Measurements from ENCODE around the gene PDE4B.
A peak's percentile ranks its signal among the peaks of the same experiment; 100 is the strongest.

PDE4B gene

DNA sequence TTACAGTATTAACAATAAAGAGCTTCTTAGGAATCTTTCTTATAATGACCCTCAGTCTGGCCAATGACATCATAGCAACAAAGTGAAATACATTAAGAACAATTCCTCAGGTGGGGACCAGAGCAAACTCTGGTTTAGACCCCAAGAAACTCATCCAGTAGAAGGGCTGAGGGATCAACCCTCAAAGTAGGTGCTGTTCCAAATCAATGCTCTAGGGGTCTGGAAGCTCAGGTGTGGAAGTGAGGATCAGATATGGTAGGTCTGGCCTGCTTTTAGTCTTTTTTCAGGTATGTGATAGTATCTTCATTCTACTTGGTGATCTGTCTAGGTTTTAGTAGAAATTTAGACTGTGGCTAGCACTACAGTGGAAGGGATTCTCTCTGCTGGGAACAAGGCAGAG lies 291.7 kb downstream of the PDE4B start:
- Histone ChIP-seq H3K36me3 (ENCODE audit: insufficient read depth, low read length) (no peaks in the 10 kb centered on the region), H3K4me1 (ENCODE audit: insufficient read depth, low read length, poor library complexity, severe bottlenecking) (no peaks in the 10 kb centered on the region), H3K9ac (ENCODE audit: low read depth, low read length, poor library complexity, severe bottlenecking) (no peak overlapping the region), H3K4me2 (ENCODE audit: low read depth, low read length, poor library complexity, severe bottlenecking) (no peak overlapping the region), H3K4me3 (ENCODE audit: low read length, poor library complexity, severe bottlenecking) (no peak overlapping the region), H3F3A (ENCODE audit: low read depth) (no peaks in the 10 kb centered on the region), H4K20me1 (ENCODE audit: insufficient read depth, low read length, poor library complexity, severe bottlenecking) (no peaks in the 10 kb centered on the region), H3K79me2 (ENCODE audit: insufficient read depth, low read length) (no peaks in the 10 kb centered on the region), H3K9me3 (ENCODE audit: insufficient read depth, low read depth, low read length) (no peaks in the 10 kb centered on the region), H3K27me3 (ENCODE audit: insufficient read depth, low read length, poor library complexity, severe bottlenecking) (no peaks in the 10 kb centered on the region), H2AFZ (ENCODE audit: low read length) (no peak overlapping the region), H3K9me2 (replicated peaks; ENCODE audit: low read depth, low read length) (no peaks in the 10 kb centered on the region)
- TF ChIP-seq, protein P1, sequence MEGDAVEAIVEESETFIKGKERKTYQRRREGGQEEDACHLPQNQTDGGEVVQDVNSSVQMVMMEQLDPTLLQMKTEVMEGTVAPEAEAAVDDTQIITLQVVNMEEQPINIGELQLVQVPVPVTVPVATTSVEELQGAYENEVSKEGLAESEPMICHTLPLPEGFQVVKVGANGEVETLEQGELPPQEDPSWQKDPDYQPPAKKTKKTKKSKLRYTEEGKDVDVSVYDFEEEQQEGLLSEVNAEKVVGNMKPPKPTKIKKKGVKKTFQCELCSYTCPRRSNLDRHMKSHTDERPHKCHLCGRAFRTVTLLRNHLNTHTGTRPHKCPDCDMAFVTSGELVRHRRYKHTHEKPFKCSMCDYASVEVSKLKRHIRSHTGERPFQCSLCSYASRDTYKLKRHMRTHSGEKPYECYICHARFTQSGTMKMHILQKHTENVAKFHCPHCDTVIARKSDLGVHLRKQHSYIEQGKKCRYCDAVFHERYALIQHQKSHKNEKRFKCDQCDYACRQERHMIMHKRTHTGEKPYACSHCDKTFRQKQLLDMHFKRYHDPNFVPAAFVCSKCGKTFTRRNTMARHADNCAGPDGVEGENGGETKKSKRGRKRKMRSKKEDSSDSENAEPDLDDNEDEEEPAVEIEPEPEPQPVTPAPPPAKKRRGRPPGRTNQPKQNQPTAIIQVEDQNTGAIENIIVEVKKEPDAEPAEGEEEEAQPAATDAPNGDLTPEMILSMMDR (conservative IDR thresholded peaks at IDR 0.05; ENCODE audit: low read length) = peak; percentile 44
- TF ChIP-seq EZH2phosphoT487 (IDR thresholded peaks at IDR 0.05; ENCODE audit: borderline replicate concordance) = no peak

DNA sequence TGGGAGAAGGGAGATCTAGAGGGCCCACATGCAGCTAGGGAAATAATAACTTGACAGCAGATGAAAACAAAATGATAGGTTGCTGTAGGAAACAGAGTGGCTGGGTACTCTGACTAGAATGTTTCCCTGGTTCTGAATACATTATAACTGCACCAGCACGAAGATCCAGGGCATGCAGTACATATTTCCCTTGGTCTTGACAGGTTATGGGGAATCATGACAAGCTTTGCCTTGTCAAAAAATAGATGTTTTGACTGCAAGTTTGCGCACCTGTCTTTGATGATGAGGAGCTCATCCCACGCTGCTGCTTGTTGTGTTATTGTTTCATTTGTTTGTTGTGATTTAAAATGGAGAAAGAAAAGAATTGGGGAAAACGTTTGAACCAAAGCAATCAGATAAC lies 292.9 kb downstream of the PDE4B start:
- H3K4me3 ChIP-seq (ENCODE audit: low read length, poor library complexity, severe bottlenecking) = no peak overlapping the region
- TF ChIP-seq EZH2phosphoT487 (IDR thresholded peaks at IDR 0.05; ENCODE audit: borderline replicate concordance) = no peak
- TF ChIP-seq, protein P1 (conservative IDR thresholded peaks at IDR 0.05; ENCODE audit: low read length) = no peak
- no peaks in the 10 kb centered on the region for H3K36me3 ChIP-seq (ENCODE audit: insufficient read depth, low read length)

DNA sequence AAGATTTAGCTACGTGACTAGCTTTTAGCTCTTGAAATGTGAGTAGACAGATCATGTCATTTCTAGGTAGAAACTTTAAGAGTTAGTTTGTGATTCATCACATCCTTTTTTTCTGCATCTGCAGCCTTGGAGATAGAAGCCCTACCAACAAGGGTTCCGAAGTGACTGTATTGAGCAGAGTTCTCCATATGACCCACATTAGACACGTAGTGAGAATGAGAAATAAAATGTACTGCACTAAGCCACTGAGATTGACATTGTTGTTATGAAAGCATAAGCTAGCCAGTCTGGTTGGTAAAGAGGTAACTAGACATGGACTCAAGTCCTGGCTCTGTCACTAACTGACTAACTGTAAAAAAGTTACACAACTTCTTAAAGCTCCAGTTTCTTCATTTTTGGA lies 296.1 kb downstream of the PDE4B start:
- Histone ChIP-seq H3K27me3 (ENCODE audit: insufficient read depth, low read length, poor library complexity, severe bottlenecking) (no peaks in the 10 kb centered on the region), H3K9me3 (ENCODE audit: insufficient read depth, low read depth, low read length) (no peaks in the 10 kb centered on the region), H3K9me2 (replicated peaks; ENCODE audit: low read depth, low read length) (no peaks in the 10 kb centered on the region), H3K9ac (ENCODE audit: low read depth, low read length, poor library complexity, severe bottlenecking) (no peak overlapping the region), H3K79me2 (ENCODE audit: insufficient read depth, low read length) (no peaks in the 10 kb centered on the region), H3K4me2 (ENCODE audit: low read depth, low read length, poor library complexity, severe bottlenecking) (no peak overlapping the region), H3K4me3 (ENCODE audit: low read length, poor library complexity, severe bottlenecking) (no peak overlapping the region), H3K36me3 (ENCODE audit: insufficient read depth, low read length) (no peaks in the 10 kb centered on the region), H3K4me1 (ENCODE audit: insufficient read depth, low read length, poor library complexity, severe bottlenecking) (peaks cover 18% of the 10 kb centered on the region), H3F3A (ENCODE audit: low read depth) (no peaks in the 10 kb centered on the region), H4K20me1 (ENCODE audit: insufficient read depth, low read length, poor library complexity, severe bottlenecking) (no peaks in the 10 kb centered on the region), H2AFZ (ENCODE audit: low read length) (no peak overlapping the region)
- no peak for TF ChIP-seq EZH2phosphoT487 (IDR thresholded peaks at IDR 0.05; ENCODE audit: borderline replicate concordance)
- TF ChIP-seq, protein P1 (conservative IDR thresholded peaks at IDR 0.05; ENCODE audit: low read length) = no peak

More for the DNA sequence above, 292.9 kb downstream of the PDE4B start:
- H3K9me3 ChIP-seq (ENCODE audit: insufficient read depth, low read depth, low read length) = no peaks in the 10 kb centered on the region
- H3K9ac ChIP-seq (ENCODE audit: low read depth, low read length, poor library complexity, severe bottlenecking) = no peak overlapping the region
- H3K9me2 ChIP-seq (replicated peaks; ENCODE audit: low read depth, low read length) = no peaks in the 10 kb centered on the region
- H2AFZ ChIP-seq (ENCODE audit: low read length) = no peak overlapping the region
- H3K4me2 ChIP-seq (ENCODE audit: low read depth, low read length, poor library complexity, severe bottlenecking) = no peak overlapping the region
- H3K27me3 ChIP-seq (ENCODE audit: insufficient read depth, low read length, poor library complexity, severe bottlenecking) = no peaks in the 10 kb centered on the region
- H3K79me2 ChIP-seq (ENCODE audit: insufficient read depth, low read length) = no peaks in the 10 kb centered on the region
- peaks cover 5% of the 10 kb centered on the region for H3K4me1 ChIP-seq (ENCODE audit: insufficient read depth, low read length, poor library complexity, severe bottlenecking)
- no peaks in the 10 kb centered on the region for H3F3A ChIP-seq (ENCODE audit: low read depth)
- no peaks in the 10 kb centered on the region for H4K20me1 ChIP-seq (ENCODE audit: insufficient read depth, low read length, poor library complexity, severe bottlenecking)

Data from Loucy (cell line).